Naive B cell (primary cell): ENCODE data around the gene PRH2. TPM values are rescaled to one million over a fixed set of nuclear protein-coding genes. Genes with fewer than 3 reads are reported as not detected.

Experiments used
- ATAC-seq, 2 donors: fragments of 150-1000 bp; cut with Tn5 transposase; 2 replicates each; pipeline ENCODE4 v1.10.0; 2021; ENCODE audit warnings: low read depth in 2 of 2, mild to moderate bottlenecking in 2 of 2, moderate library complexity in 2 of 2
- DNase-seq: peaks from one replicate; pipeline ENCODE4 v3.0.0; 2022
- H3K27ac Mint-ChIP-seq, 6 donors: one replicate each; pipeline ENCODE4 v1.8.0; 2020 to 2022; ENCODE audit warnings: mild to moderate bottlenecking in 6 of 6, mixed read lengths in 6 of 6, moderate library complexity in 5 of 6, inconsistent platforms in 2 of 6
- H3K27me3 Mint-ChIP-seq, 3 donors: one replicate each; pipeline ENCODE4 v1.8.0; 2021 to 2022; ENCODE audit warnings: mixed read lengths in 3 of 3, mild to moderate bottlenecking in 1 of 3
- H3K36me3 Mint-ChIP-seq, 2 donors: one replicate each; pipeline ENCODE4 v1.8.0; 2020 to 2022; ENCODE audit warnings: mixed read lengths in 2 of 2, inconsistent platforms in 1 of 2, mild to moderate bottlenecking in 1 of 2
- H3K4me1 Mint-ChIP-seq, 3 donors: one replicate each; pipeline ENCODE4 v1.8.0; 2020 to 2022; ENCODE audit warnings: mixed read lengths in 3 of 3, inconsistent platforms in 1 of 3, mild to moderate bottlenecking in 1 of 3, moderate library complexity in 1 of 3
- H3K4me3 Mint-ChIP-seq, 8 donors: one replicate each; pipeline ENCODE4 v1.8.0; 2020 to 2022; ENCODE audit warnings: mild to moderate bottlenecking in 8 of 8, mixed read lengths in 8 of 8, moderate library complexity in 8 of 8, inconsistent platforms in 2 of 8
- H3K9me3 Mint-ChIP-seq, 7 donors: one replicate each; pipeline ENCODE4 v1.8.0; 2020 to 2022; ENCODE audit warnings: mixed read lengths in 7 of 7, mild to moderate bottlenecking in 5 of 7, inconsistent platforms in 2 of 7, moderate library complexity in 1 of 7
- polyA plus RNA-seq, 6 donors: library from polyadenylated mRNA; unstranded; fragments of 300-500 nt; fragmentation: Illumina TruSeq; gene quantifications; one replicate each; pipeline ENCODE4 v1.2.3, GENCODE V29; 2021; ENCODE audit warnings: low read depth in 6 of 6

Gene PRH2
- polyA plus RNA-seq, 6 donors from 2014 or later = not detected

DNA sequence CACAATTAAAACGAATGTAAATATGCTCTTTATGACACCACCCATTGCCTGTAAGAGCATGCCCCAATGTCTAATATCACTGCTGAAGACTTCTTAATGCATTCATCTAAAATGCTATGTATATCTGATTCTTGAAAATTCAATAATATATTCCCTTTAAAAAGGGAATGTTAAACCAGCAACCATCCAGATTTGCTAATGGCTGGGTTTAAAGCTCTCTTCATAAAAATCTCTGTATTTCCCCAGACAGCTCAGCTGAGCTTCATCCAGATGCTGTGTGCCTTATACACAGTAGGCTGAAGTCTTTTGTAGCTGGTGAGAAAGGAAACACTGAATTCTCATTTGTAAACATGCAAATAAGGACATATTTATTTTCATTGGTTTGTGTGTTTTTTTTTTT is 10.1 kb downstream of the PRH2 start, which contains the start of gene TAS2R14:
Gene TAS2R14, minus strand, starts transcription at position 101 of the 400 bp plus-strand sequence. Its CDS starts 56 bp downstream, at position 45.
- H3K36me3 Mint-ChIP-seq = no peaks in the 10 kb centered on the region

DNA sequence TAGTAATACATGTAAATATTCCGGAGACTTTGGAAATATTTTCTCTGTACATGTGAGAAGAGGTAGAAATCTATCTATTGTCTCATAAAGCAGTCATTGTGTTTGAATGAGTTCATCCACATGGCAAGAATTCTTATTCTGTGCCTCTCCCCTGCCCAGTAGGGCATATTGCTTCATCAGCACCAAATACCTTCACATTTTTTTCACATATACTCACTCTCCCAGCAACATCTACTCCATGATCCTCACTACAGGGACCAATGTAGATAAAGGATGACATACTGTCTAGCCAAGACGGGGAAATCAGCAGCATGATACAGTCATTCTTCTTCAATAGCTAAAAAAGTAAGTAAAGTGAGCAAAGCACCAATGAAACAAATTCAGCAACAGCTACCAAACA is 11.4 kb downstream of the PRH2 start:
- no peaks in the 10 kb centered on the region for H3K27me3 Mint-ChIP-seq
- no peaks in the 10 kb centered on the region for H3K4me1 Mint-ChIP-seq
- peaks cover 0 to 5% (median 0%) of the 10 kb centered on the region in 7 donors for H3K9me3 Mint-ChIP-seq
- H3K4me3 Mint-ChIP-seq = no peak overlapping the region
- peak overlapping the region in 1 of 6 donors; percentile 73 for H3K27ac Mint-ChIP-seq
- H3K36me3 Mint-ChIP-seq = peaks cover 0 to 4% of the 10 kb centered on the region in 2 donors
- ATAC-seq (no peak), DNase-seq (no peak)

More for the DNA sequence above, 10.1 kb downstream of the PRH2 start, which contains the start of gene TAS2R14:
- no peak within 1 kb of the TSS for H3K27ac Mint-ChIP-seq
- no peak for ATAC-seq
- H3K9me3 Mint-ChIP-seq = no peaks in the 10 kb centered on the region
- DNase-seq = no peak
- no peaks in the 10 kb centered on the region for H3K4me1 Mint-ChIP-seq
- H3K4me3 Mint-ChIP-seq = no peak within 1 kb of the TSS
- H3K27me3 Mint-ChIP-seq = no peaks in the 10 kb centered on the region

DNA sequence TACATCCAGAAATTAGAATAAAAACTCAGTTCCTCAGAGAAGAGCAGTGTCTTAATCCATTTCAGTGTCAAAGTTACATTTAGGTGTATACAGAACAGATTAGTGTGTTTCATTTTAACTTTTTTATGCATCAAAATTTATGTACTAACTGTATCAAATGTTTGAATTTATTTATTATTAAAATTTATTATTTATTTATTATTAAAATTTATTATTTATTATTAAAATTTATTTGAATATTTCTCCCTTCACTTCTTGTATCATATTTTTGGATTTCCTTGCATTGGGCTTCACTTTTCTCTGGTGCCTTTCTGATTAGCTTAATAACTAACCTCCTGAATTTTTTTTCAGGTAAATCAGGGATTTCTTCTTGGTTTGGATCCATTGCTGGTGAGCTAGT is 12.3 kb downstream of the PRH2 start:
- DNase-seq (no peak), ATAC-seq (no peak)
- Mint-ChIP-seq H3K4me3 (no peak overlapping the region), H3K9me3 (peaks cover 0 to 6% (median under 1%) of the 10 kb centered on the region in 7 donors), H3K36me3 (peaks cover 0 to 4% of the 10 kb centered on the region in 2 donors), H3K27me3 (no peaks in the 10 kb centered on the region), H3K27ac (no peak overlapping the region), H3K4me1 (no peaks in the 10 kb centered on the region)

DNA sequence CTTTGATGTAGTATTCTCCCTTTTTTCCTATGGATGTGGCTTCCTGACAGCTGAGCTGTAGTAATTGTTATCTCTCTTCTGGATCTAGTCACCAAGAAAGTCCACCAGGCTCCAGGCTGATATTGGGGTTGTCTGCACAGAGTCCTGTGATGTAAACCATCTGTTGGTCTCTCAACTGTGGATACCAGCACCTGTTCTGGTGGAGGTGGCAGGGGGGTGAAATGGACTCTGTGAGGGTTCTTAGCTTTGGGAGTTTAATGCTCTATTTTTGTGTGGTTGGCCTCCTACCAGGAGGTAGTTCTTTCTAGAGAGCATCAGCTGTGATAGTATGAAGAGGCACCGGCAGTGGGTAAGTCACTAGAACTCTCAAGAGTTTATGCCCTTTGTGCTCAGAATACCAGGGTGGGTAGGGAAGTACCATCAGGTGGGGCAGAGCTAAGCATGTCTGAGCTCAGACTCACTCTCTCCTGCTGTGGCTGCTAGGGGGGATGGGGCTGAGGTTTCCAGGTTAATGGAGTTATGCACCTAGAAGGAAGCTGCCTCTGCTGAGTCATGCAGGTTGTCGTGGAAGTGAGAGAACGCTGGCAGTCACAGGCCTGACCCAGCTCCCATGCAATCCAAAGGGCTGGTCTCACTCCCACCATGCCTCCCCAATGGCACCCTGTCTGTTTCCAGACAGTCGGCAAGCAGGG is 13.0 kb downstream of the PRH2 start:
- DNase-seq (no peak), ATAC-seq (no peak)
- Mint-ChIP-seq H3K27ac (peak overlapping the region in 1 of 6 donors; percentile 60), H3K4me3 (no peak overlapping the region), H3K4me1 (no peaks in the 10 kb centered on the region), H3K27me3 (no peaks in the 10 kb centered on the region), H3K9me3 (peaks cover 0 to 11% (median 7%) of the 10 kb centered on the region in 7 donors), H3K36me3 (peaks cover 0 to 4% of the 10 kb centered on the region in 2 donors)

DNA sequence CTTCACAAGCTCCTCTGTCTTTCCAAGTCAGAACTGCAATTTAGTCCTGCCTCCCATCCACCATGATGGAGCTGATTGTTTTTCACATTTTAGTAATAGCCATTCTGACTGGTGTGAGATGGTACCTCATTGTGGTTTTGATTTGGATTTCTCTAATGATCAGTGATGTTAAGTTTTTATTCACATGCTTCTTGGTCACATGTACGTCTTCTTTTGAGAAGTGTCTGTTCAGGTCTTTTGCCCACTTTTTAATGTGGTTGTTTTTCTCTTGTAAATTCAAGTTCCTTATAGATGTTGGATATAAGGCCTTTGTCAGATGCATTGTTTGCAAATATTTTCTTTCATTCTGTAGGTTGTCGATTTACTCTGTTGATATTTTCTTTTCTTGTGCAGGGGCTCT is 14.1 kb downstream of the PRH2 start:
- H3K36me3 Mint-ChIP-seq = peaks cover 4 to 6% of the 10 kb centered on the region in 2 donors
- no peak overlapping the region for H3K4me3 Mint-ChIP-seq
- DNase-seq = no peak
- no peak for ATAC-seq
- H3K9me3 Mint-ChIP-seq = peaks cover 0 to 19% (median 13%) of the 10 kb centered on the region in 7 donors
- H3K27me3 Mint-ChIP-seq = no peaks in the 10 kb centered on the region
- H3K4me1 Mint-ChIP-seq = no peaks in the 10 kb centered on the region
- H3K27ac Mint-ChIP-seq = peak overlapping the region in 2 of 6 donors; percentile 44 to 83

DNA sequence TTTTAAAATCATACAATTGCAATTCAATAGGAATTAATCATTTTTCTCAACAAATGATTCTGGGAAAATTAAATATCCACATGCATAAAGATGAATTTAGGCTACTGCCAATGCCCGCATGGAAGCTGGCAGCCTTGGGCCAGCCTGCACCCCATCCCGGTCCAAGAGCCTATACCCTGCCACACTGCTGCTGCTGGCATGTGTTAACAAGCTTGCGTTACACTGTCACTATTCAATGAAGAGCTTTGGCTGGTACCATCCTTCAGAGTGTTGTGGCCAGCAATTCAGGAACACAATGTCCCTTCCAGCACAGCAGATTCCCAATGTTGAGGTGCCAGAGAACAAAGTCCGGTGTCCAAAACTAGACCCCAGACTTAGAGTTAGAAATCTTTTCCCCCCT is 23.6 kb downstream of the PRH2 start:
- Mint-ChIP-seq H3K9me3 (peaks cover 7 to 42% (median 25%) of the 10 kb centered on the region in 7 donors), H3K27ac (peak overlapping the region in 1 of 6 donors; percentile 16), H3K4me1 (peaks cover 1 to 10% (median 3%) of the 10 kb centered on the region in 3 donors), H3K27me3 (no peaks in the 10 kb centered on the region), H3K4me3 (peak overlapping the region in 1 of 8 donors; percentile 17), H3K36me3 (peaks cover 28 to 53% of the 10 kb centered on the region in 2 donors)
- ATAC-seq (no peak), DNase-seq (no peak)

DNA sequence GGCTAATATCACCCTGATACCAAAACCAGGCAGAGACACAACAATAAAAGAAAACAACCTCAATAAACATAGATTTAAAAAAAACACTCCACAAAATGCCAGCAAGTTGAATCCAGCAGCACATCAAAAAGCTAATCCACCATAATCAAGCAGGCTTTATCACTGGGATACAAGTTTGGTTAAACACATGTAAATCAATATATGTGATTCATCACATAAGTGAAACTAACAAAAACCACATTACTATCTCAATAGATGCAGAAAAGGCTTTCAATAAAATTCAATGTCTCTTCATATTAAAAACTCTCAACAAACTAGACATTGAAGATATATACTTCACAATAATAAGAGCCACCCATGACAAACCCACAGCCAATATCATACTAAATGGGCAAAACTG is 27.0 kb downstream of the PRH2 start:
- no peak overlapping the region for H3K4me3 Mint-ChIP-seq
- no peak for ATAC-seq
- H3K27me3 Mint-ChIP-seq = no peaks in the 10 kb centered on the region
- no peak for DNase-seq
- H3K4me1 Mint-ChIP-seq = peaks cover 6 to 14% (median 7%) of the 10 kb centered on the region in 3 donors
- peaks cover 28 to 47% of the 10 kb centered on the region in 2 donors for H3K36me3 Mint-ChIP-seq
- H3K27ac Mint-ChIP-seq = no peak overlapping the region
- peaks cover 5 to 23% (median 15%) of the 10 kb centered on the region in 7 donors for H3K9me3 Mint-ChIP-seq

DNA sequence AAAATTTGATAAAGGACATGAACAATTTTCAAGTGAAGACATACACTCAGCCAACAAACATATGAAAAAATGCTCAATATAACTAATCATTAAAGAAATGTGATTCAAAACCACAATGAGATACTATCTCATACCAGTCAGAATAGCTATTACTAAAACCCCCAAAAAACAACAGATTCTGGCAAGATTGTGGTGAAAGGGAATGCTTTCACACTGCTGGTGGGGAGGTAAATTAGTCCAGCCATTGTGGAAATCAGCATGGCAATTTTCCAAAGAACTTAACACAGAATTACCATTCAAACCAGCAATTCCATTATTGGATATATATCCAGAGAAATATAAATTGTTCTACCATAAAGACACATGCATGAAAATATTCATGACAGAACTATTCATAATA is 28.7 kb downstream of the PRH2 start:
- H3K4me1 Mint-ChIP-seq = peaks cover 15 to 25% (median 15%) of the 10 kb centered on the region in 3 donors
- peaks cover 5 to 21% (median 15%) of the 10 kb centered on the region in 7 donors for H3K9me3 Mint-ChIP-seq
- H3K4me3 Mint-ChIP-seq = no peak overlapping the region
- ATAC-seq (no peak), DNase-seq (no peak)
- H3K27me3 Mint-ChIP-seq = no peaks in the 10 kb centered on the region
- peaks cover 25 to 47% of the 10 kb centered on the region in 2 donors for H3K36me3 Mint-ChIP-seq
- no peak overlapping the region for H3K27ac Mint-ChIP-seq

DNA sequence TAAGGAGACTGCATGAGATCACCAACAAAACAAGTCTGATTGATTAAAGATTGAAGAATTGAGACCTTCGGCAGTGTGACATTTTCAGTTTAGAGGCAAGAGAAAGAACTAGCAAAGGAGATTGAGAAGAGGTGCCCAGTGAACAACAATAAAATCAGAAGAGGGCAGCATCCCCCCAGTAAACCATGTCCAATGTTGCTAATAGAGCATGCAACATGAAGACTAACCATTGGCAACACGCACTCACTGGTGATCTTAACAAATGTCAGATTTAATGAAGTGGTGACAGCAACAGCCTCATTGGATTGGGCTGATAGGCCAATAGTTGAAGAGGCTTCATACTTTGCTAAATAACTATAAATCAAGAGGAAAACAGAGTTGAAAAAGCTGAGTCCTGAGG is 30.8 kb downstream of the PRH2 start:
- Mint-ChIP-seq H3K27me3 (no peaks in the 10 kb centered on the region), H3K36me3 (peaks cover 22 to 27% of the 10 kb centered on the region in 2 donors), H3K4me1 (peaks cover 11 to 25% (median 14%) of the 10 kb centered on the region in 3 donors), H3K4me3 (no peak overlapping the region), H3K9me3 (peaks cover 5 to 15% (median 10%) of the 10 kb centered on the region in 7 donors), H3K27ac (peak overlapping the region in 3 of 6 donors; percentile 8 to 68 (median 67))
- ATAC-seq (no peak), DNase-seq (no peak)

DNA sequence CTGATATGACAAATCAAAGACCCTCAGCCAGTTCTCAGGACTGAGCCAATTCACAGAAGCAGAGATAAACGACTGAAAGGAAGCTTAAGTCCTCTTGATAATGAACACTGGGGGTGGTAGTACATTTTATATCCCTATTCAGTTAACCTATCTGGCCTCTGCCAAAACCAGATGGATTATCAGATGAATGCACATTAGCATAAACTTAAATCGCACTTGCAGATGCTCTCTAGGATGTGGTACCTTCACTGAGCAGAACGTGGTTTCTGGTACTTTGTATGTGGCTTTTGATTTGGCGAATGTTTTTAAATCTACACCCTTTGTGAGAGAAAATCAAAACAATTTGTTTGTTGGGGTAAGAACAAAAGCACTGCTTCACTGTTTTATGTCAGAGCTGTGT is 31.2 kb downstream of the PRH2 start:
- H3K9me3 Mint-ChIP-seq = peaks cover 4 to 12% (median 9%) of the 10 kb centered on the region in 7 donors
- no peak overlapping the region for H3K4me3 Mint-ChIP-seq
- H3K4me1 Mint-ChIP-seq = peaks cover 11 to 25% (median 14%) of the 10 kb centered on the region in 3 donors
- H3K36me3 Mint-ChIP-seq = peaks cover 19 to 23% of the 10 kb centered on the region in 2 donors
- no peak for DNase-seq
- peak overlapping the region in 1 of 6 donors; percentile 67 for H3K27ac Mint-ChIP-seq
- no peak for ATAC-seq
- H3K27me3 Mint-ChIP-seq = no peaks in the 10 kb centered on the region

DNA sequence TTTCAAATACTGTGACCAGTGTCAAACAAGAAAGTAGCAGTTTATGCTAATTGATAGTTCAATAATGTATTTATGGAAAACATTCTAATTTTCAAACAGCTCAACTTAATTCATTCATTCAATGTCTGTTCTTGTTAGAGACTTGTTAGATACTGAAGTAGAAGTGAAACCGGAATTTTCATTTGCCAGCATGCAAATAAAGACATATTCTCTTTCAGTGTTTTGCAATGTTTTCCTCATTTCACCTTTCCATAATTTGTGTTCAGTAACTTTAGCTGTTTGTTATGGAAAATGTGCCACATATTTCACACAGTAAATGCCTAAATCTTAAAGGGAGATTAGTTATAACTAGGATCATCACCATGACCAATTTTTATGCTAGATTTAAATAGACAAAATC is 36.4 kb downstream of the PRH2 start:
- no peaks in the 10 kb centered on the region for H3K27me3 Mint-ChIP-seq
- H3K4me3 Mint-ChIP-seq = no peak overlapping the region
- H3K9me3 Mint-ChIP-seq = peaks cover 0 to 1% (median 0%) of the 10 kb centered on the region in 7 donors
- no peak overlapping the region for H3K27ac Mint-ChIP-seq
- H3K4me1 Mint-ChIP-seq = peaks cover 14 to 15% (median 15%) of the 10 kb centered on the region in 3 donors
- peaks cover 0 to 9% of the 10 kb centered on the region in 2 donors for H3K36me3 Mint-ChIP-seq
- no peak for DNase-seq
- ATAC-seq = no peak

DNA sequence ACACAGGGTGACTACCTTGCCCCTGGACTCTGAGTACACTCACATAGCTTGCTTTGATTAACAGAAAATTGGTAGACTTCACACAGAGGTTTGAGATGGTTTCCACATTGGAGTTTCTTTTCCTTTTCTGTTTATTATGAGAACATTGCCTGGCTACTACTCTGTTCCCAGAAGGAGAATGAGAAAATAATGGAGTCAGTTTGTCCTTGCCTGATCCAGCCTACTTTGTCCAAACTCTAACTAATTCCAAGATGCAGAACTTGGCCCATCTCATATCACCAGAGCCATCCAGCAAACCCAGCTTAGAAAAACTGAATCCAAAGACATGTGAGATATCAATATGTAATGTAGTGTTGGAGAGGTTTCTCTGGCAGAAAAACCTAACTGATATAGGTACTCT is 37.3 kb downstream of the PRH2 start:
- DNase-seq (no peak), ATAC-seq (no peak)
- Mint-ChIP-seq H3K27ac (no peak overlapping the region), H3K27me3 (no peaks in the 10 kb centered on the region), H3K4me3 (no peak overlapping the region), H3K9me3 (peaks cover 0 to 1% (median 0%) of the 10 kb centered on the region in 7 donors), H3K4me1 (peaks cover 6 to 10% (median 8%) of the 10 kb centered on the region in 3 donors), H3K36me3 (peaks cover 0 to 9% of the 10 kb centered on the region in 2 donors)

DNA sequence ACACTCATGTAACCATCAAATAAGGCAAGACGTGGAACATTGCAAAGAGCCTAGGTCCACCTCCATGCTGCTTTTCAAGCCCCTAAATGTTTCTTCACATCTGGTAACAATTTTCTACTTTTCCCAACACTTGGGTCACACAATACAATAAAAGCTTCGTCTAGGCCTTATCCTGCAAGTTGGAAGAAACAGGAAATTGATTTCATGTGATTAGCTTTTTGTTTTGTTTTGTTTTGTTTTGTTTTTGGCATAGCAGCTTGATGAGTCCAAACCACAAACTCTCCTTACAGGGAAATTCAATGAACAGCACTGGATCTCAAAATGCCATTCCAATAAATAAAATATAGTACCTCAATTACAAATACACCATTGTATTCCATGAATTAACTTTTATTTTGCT is 38.4 kb downstream of the PRH2 start:
- Mint-ChIP-seq H3K27me3 (no peaks in the 10 kb centered on the region), H3K36me3 (peaks cover 0 to 9% of the 10 kb centered on the region in 2 donors), H3K4me1 (peaks cover 0 to 4% (median 0%) of the 10 kb centered on the region in 3 donors), H3K4me3 (no peak overlapping the region), H3K27ac (peak overlapping the region in 1 of 6 donors; percentile 7), H3K9me3 (peaks cover 0 to 1% (median 0%) of the 10 kb centered on the region in 7 donors)
- no peak for ATAC-seq
- DNase-seq = no peak
